Gastrocnemius medialis (tissue), 4 donors: ENCODE measurements around the gene ITFG1. TPM values are rescaled to one million over a fixed set of nuclear protein-coding genes. Genes with fewer than 3 reads are reported as not detected.
A peak's percentile ranks its signal among the peaks of the same experiment; 100 is the strongest.

ENCODE experiments used
- ATAC-seq, 2 donors: fragments of 150-250 bp; one replicate each; pipeline ENCODE4 v1.9.1; 2016
- DNase-seq, 2 donors: peaks; one replicate each; pipeline ENCODE4 v3.0.0-alpha.2; 2019
- H3K27ac ChIP-seq, 4 donors: fragments of 200-600 bp; sonication (generic); 1 replicate in 1 of 4; 2 replicates in 3 of 4; pipeline ENCODE4 v1.5.1; 2016 to 2018; ENCODE audit warnings: mild to moderate bottlenecking in 2 of 4, moderate library complexity in 1 of 4
- H3K27me3 ChIP-seq, 3 donors: fragments of 200-600 bp; sonication (generic) in 2 of 3; 1 replicate in 1 of 3; 2 replicates in 2 of 3; pipeline versions ENCODE4 v1.5.1 to v1.6.0; 2016 to 2019; ENCODE audit warnings: mild to moderate bottlenecking in 1 of 3, moderate library complexity in 1 of 3
- H3K36me3 ChIP-seq, 2 donors: fragments of 200-600 bp; sonication (generic) in 1 of 2; one replicate each; pipeline ENCODE4 v1.5.1; 2017 to 2018
- H3K4me1 ChIP-seq, 2 donors: fragments of 200-600 bp; sonication (generic) in 1 of 2; one replicate each; pipeline ENCODE4 v1.5.1; 2016 to 2017; ENCODE audit warnings: mild to moderate bottlenecking in 2 of 2
- H3K4me3 ChIP-seq, 4 donors: fragments of 200-600 bp; sonication (generic) in 3 of 4; 1 replicate in 1 of 4; 2 replicates in 3 of 4; pipeline ENCODE4 v1.5.1; 2016 to 2019; ENCODE audit warnings: mild to moderate bottlenecking in 2 of 4
- H3K9me3 ChIP-seq, 3 donors: fragments of 200-600 bp; sonication (generic) in 2 of 3; 1 replicate in 1 of 3; 2 replicates in 2 of 3; pipeline ENCODE4 v1.5.1; 2016 to 2019
- CTCF ChIP-seq, 5 experiments: fragments of 450-650 bp in 3 of 5; fragments of 200-600 bp in 2 of 5; sonication (generic) in 2 of 5; IDR thresholded peaks in 4 of 5; conservative IDR thresholded peaks in 1 of 5; 1 replicate in 4 of 5; 2 replicates in 1 of 5; pipeline ENCODE4 v1.5.1; 2016 to 2019; ENCODE audit warnings: antibody characterized with exemption in 5 of 5, mild to moderate bottlenecking in 3 of 5, moderate library complexity in 3 of 5
- POLR2A ChIP-seq, 2 donors: fragments of 450-650 bp; IDR thresholded peaks; one replicate each; pipeline ENCODE4 v1.6.1; 2017; ENCODE audit warnings: antibody characterized with exemption in 2 of 2, mild to moderate bottlenecking in 2 of 2, moderate library complexity in 2 of 2
- in situ Hi-C, 4 donors: fragments of 200-750 bp; cut with MboI; loops; one replicate each; pipeline versions ENCODE4 v1.15.0 to v1.8.0; 2017; ENCODE audit warnings: low sequenced_read_pairs in 4 of 4
- intact Hi-C: fragments of 100-400 bp; cut with DNase I; formaldehyde crosslinking; loops from one replicate; pipeline ENCODE4 v1.15.1; 2023; ENCODE audit warnings: low total_unique reads
- total RNA-seq, 4 donors: library from RNA; depleted of rRNA; stranded (reverse); fragments of >200 nt; gene quantifications; one replicate each; pipeline versions ENCODE4 v1.1.0 to v1.2.3, GENCODE V29; 2016

Gene ITFG1
- total RNA-seq, 4 donors from 2014 or later, result 20.9 to 37.3 (median 28.6) TPM

DNA sequence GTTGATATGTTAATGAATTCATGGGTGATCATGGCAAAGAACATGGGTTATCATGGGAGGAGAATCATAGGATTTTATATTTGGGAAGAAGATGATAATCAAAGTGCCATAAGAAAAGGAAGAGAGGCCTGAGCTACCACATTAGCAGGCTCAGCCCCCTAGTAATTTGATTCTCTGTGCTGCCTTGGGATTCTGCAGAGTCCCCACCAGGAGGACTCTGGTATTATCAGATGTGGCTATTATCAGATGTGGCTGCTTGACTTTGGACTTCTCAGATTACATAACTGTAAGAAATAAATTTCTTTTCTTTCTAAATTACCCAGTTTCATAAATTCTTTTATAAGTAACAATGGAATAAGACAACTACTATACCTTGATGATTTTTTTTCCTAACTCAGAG lies 137.6 kb downstream of the ITFG1 start:
- in situ Hi-C loops, result no loop called here
- Histone ChIP-seq H3K36me3 (no peaks in the 10 kb centered on the region), H3K27me3 (no peaks in the 10 kb centered on the region), H3K27ac (no peak overlapping the region), H3K4me3 (no peak overlapping the region), H3K4me1 (peaks cover 0 to 11% of the 10 kb centered on the region in 2 donors), H3K9me3 (no peaks in the 10 kb centered on the region)
- no peak for TF ChIP-seq CTCF (IDR thresholded peaks at IDR 0.05 in 4 of 5, conservative IDR thresholded peaks at IDR 0.05 in 1 of 5)
- no peak for TF ChIP-seq POLR2A (IDR thresholded peaks at IDR 0.05)
- ATAC-seq, result no peak
- intact Hi-C loops, result no loop called here
- DNase-seq, result no peak

DNA sequence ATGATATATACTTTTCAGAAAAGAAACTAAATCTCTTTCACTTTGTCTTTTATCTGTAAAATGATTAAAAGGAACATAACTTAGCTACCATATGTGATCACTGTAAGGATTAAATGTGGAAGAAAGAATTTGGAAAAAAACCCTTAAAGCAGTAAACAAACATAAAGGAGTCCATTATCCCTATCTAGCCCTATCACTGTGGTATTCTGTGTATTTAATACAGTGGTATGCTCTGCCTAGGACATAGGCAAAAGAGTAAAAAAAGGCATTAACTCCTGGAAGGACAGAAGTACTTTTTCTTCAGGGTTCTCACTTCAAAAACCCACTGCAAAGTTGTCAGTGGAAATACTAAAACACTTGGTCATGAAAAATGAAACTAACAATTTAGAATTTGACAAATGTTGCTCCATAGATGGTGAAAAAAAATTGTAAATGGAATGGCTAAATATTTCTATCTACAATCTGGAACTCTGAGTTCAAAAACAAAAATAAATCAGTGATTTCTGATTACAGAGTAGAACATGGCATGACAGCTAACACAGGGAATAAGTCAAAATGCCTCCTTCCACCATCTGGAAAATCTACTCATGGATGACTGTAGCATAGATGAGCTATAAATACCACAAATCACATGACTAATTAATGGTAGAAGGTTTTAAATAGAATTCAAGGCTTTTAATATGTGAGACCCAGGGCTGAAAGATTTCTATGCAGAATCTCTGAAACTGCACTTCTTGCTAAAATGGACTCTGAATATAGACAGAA lies 140.1 kb downstream of the ITFG1 start:
- no peaks in the 10 kb centered on the region for H3K9me3 ChIP-seq
- no peak overlapping the region for H3K27ac ChIP-seq
- H3K36me3 ChIP-seq, result no peaks in the 10 kb centered on the region
- in situ Hi-C loops (no loop called here), intact Hi-C loops (no loop called here)
- no peak overlapping the region for H3K4me3 ChIP-seq
- TF ChIP-seq POLR2A (IDR thresholded peaks at IDR 0.05) (no peak), CTCF (IDR thresholded peaks at IDR 0.05 in 4 of 5, conservative IDR thresholded peaks at IDR 0.05 in 1 of 5) (no peak)
- no peaks in the 10 kb centered on the region for H3K27me3 ChIP-seq
- ATAC-seq (no peak), DNase-seq (no peak)
- H3K4me1 ChIP-seq, result peaks cover 0 to 19% of the 10 kb centered on the region in 2 donors

GRCh38 chr16:47317465-47318240 lies 143.2 kb downstream of the ITFG1 start:
- TF ChIP-seq CTCF (IDR thresholded peaks at IDR 0.05 in 4 of 5, conservative IDR thresholded peaks at IDR 0.05 in 1 of 5) (no peak), POLR2A (IDR thresholded peaks at IDR 0.05) (no peak)
- in situ Hi-C loops, result no loop called here
- Histone ChIP-seq H3K4me1 (peaks cover 0 to 25% of the 10 kb centered on the region in 2 donors), H3K27me3 (no peaks in the 10 kb centered on the region), H3K4me3 (no peak overlapping the region), H3K36me3 (no peaks in the 10 kb centered on the region), H3K9me3 (no peaks in the 10 kb centered on the region), H3K27ac (no peak overlapping the region)
- intact Hi-C loops, result loop anchor here (10.0 kb wide), 1 partner anchor 1247 kb away; no protein-coding TSS in a partner anchor
- no peak for DNase-seq
- no peak for ATAC-seq

GRCh38 chr16:47316442-47317015 lies 144.3 kb downstream of the ITFG1 start:
- no peak for DNase-seq
- intact Hi-C loops, result loop anchor here (10.0 kb wide), 1 partner anchor 1248 kb away; no protein-coding TSS in a partner anchor

More at GRCh38 chr16:47316442-47317015, 144.3 kb downstream of the ITFG1 start:
- no peaks in the 10 kb centered on the region for H3K27me3 ChIP-seq
- no peaks in the 10 kb centered on the region for H3K36me3 ChIP-seq
- no peaks in the 10 kb centered on the region for H3K9me3 ChIP-seq
- TF ChIP-seq CTCF (IDR thresholded peaks at IDR 0.05 in 4 of 5, conservative IDR thresholded peaks at IDR 0.05 in 1 of 5), result no peak
- no peak for TF ChIP-seq POLR2A (IDR thresholded peaks at IDR 0.05)
- H3K4me3 ChIP-seq, result no peak overlapping the region
- in situ Hi-C loops, result no loop called here
- peak overlapping the region in 1 of 4 donors; percentile 0 for H3K27ac ChIP-seq
- H3K4me1 ChIP-seq, result peaks cover 6 to 36% of the 10 kb centered on the region in 2 donors
- ATAC-seq, result no peak
